Measurements from ENCODE around the gene PRDX2.

DNA sequence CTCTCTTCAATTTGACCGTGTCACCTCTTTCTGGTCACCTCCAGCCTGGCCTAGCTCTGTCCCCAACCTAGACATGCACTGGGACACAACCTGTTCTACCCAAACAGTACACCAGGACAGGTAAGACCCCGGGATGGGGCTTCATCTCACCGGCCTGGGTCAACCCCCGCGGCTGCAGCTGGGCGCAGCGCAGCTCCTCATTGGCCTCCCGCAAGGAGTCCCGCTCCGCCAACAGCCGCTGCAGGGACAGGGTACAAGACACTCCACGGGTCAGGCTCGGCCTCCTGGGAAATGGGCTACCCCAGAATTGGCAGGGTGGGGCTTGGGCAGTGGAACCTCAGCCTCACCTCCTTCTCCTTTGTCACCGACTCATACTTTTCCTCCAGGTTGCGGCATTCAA is 33.9 kb downstream of the PRDX2 start:
- TF ChIP-seq YY1 (IDR thresholded peaks at IDR 0.05; ENCODE audit: insufficient read depth, insufficient read length) (no peak), ZNF274 (IDR thresholded peaks at IDR 0.05; ENCODE audit: low read depth, low read length) (no peak), SUZ12 (IDR thresholded peaks at IDR 0.05; ENCODE audit: extremely low read depth, insufficient read depth, insufficient read length) (no peak)

Data from NT2/D1 (cell line).